ENCODE measurements around the gene RARS2.

GRCh38 chr6:87583822-87584221 lies 6.0 kb downstream of the RARS2 start:
- TF ChIP-seq CTCF (IDR thresholded peaks at IDR 0.05; ENCODE audit: control extremely low read depth in 1 of 3, insufficient read depth in 1 of 3, low read depth in 1 of 3, low read length in 3 of 3) (no peak), YY1 (IDR thresholded peaks at IDR 0.05; ENCODE audit: low read depth, low read length) (no peak), POLR2A (IDR thresholded peaks at IDR 0.05; ENCODE audit: control extremely low read depth in 1 of 2, low read depth in 2 of 2, low read length in 2 of 2) (no peak)

Data from H1 (cell line).